ENCODE results near the gene CFAP107. TPM values are rescaled to one million over a fixed set of nuclear protein-coding genes. Genes with fewer than 3 reads are reported as not detected.

CFAP107 gene
- total and polyA plus RNA-seq, 2 experiments from 2014 or later, result 0.07 TPM; not detected in 1

DNA sequence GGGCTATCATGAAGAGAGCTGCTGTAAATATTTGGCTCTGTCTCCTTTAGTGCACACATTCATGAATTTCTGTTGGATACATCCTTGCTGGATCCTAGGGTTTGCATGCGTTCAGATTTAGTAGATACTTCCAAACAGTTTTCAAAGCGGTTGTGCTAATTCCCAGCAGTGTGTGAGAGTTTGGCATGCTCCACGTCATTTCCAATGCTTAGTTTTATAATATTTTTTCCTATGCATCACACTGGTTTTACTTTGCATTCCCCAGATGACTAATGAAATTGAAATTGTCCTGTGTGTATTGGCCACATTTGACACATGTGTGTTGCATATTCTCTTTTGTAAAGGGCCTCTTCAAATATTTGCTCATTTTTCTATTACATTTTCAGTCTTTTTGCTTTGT, 48.6 kb upstream of the CFAP107 start:
- Histone ChIP-seq H2AFZ (peak overlapping the region; percentile 63; the same call in 1 of the 2 replicates), H3K4me3 (no peak overlapping the region), H3K4me1 (ENCODE audit: insufficient read depth) (0 out of 2 replicates have a peak, but pooled peaks cover 7% of the 10 kb centered on the region), H3K36me3 (ENCODE audit: insufficient read depth) (no peaks in the 10 kb centered on the region), H3K4me2 (no peak overlapping the region), H4K20me1 (replicated peaks; ENCODE audit: insufficient read depth) (no peaks in the 10 kb centered on the region), H3K27me3 (ENCODE audit: insufficient read depth) (no peaks in the 10 kb centered on the region), H3K79me2 (replicated peaks; ENCODE audit: insufficient read depth) (no peaks in the 10 kb centered on the region), H3K27ac (ENCODE audit: low read depth) (no peak overlapping the region), H3F3A (replicated peaks; ENCODE audit: low read depth) (no peaks in the 10 kb centered on the region), H3K9me2 (ENCODE audit: insufficient read depth) (peaks cover 5% of the 10 kb centered on the region; the same call in 1 of the 2 replicates)
- H3K27me3 Mint-ChIP-seq (ENCODE audit: insufficient read depth, low read depth, poor library complexity), result no peaks in the 10 kb centered on the region
- no peak overlapping the region for H3K4me3 Mint-ChIP-seq
- ATAC-seq, result no peak
- TF ChIP-seq, protein P1, sequence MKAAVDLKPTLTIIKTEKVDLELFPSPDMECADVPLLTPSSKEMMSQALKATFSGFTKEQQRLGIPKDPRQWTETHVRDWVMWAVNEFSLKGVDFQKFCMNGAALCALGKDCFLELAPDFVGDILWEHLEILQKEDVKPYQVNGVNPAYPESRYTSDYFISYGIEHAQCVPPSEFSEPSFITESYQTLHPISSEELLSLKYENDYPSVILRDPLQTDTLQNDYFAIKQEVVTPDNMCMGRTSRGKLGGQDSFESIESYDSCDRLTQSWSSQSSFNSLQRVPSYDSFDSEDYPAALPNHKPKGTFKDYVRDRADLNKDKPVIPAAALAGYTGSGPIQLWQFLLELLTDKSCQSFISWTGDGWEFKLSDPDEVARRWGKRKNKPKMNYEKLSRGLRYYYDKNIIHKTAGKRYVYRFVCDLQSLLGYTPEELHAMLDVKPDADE (IDR thresholded peaks at IDR 0.05), result no peak
- TF ChIP-seq POLR2AphosphoS5 (IDR thresholded peaks at IDR 0.05; ENCODE audit: low read depth), result no peak
- TF ChIP-seq, protein P2, sequence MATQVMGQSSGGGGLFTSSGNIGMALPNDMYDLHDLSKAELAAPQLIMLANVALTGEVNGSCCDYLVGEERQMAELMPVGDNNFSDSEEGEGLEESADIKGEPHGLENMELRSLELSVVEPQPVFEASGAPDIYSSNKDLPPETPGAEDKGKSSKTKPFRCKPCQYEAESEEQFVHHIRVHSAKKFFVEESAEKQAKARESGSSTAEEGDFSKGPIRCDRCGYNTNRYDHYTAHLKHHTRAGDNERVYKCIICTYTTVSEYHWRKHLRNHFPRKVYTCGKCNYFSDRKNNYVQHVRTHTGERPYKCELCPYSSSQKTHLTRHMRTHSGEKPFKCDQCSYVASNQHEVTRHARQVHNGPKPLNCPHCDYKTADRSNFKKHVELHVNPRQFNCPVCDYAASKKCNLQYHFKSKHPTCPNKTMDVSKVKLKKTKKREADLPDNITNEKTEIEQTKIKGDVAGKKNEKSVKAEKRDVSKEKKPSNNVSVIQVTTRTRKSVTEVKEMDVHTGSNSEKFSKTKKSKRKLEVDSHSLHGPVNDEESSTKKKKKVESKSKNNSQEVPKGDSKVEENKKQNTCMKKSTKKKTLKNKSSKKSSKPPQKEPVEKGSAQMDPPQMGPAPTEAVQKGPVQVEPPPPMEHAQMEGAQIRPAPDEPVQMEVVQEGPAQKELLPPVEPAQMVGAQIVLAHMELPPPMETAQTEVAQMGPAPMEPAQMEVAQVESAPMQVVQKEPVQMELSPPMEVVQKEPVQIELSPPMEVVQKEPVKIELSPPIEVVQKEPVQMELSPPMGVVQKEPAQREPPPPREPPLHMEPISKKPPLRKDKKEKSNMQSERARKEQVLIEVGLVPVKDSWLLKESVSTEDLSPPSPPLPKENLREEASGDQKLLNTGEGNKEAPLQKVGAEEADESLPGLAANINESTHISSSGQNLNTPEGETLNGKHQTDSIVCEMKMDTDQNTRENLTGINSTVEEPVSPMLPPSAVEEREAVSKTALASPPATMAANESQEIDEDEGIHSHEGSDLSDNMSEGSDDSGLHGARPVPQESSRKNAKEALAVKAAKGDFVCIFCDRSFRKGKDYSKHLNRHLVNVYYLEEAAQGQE (IDR thresholded peaks at IDR 0.05; ENCODE audit: unreplicated experiment), result no peak
- no peak for TF ChIP-seq ZNF114 (CRISPR knock-in tag; IDR thresholded peaks at IDR 0.05)
- TF ChIP-seq, protein P3, sequence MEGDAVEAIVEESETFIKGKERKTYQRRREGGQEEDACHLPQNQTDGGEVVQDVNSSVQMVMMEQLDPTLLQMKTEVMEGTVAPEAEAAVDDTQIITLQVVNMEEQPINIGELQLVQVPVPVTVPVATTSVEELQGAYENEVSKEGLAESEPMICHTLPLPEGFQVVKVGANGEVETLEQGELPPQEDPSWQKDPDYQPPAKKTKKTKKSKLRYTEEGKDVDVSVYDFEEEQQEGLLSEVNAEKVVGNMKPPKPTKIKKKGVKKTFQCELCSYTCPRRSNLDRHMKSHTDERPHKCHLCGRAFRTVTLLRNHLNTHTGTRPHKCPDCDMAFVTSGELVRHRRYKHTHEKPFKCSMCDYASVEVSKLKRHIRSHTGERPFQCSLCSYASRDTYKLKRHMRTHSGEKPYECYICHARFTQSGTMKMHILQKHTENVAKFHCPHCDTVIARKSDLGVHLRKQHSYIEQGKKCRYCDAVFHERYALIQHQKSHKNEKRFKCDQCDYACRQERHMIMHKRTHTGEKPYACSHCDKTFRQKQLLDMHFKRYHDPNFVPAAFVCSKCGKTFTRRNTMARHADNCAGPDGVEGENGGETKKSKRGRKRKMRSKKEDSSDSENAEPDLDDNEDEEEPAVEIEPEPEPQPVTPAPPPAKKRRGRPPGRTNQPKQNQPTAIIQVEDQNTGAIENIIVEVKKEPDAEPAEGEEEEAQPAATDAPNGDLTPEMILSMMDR (conservative IDR thresholded peaks at IDR 0.05; ENCODE audit: low read depth in 2 of 2), result no peak
- no peak for TF ChIP-seq STAT1 (IDR thresholded peaks at IDR 0.05; ENCODE audit: unreplicated experiment)
- no peak for TF ChIP-seq EZH2 (IDR thresholded peaks at IDR 0.05; ENCODE audit: low read depth, unreplicated experiment)
- no peak for TF ChIP-seq CREB1 (CRISPR knock-in tag; IDR thresholded peaks at IDR 0.05; ENCODE audit: low read depth)
- TF ChIP-seq, protein P4, sequence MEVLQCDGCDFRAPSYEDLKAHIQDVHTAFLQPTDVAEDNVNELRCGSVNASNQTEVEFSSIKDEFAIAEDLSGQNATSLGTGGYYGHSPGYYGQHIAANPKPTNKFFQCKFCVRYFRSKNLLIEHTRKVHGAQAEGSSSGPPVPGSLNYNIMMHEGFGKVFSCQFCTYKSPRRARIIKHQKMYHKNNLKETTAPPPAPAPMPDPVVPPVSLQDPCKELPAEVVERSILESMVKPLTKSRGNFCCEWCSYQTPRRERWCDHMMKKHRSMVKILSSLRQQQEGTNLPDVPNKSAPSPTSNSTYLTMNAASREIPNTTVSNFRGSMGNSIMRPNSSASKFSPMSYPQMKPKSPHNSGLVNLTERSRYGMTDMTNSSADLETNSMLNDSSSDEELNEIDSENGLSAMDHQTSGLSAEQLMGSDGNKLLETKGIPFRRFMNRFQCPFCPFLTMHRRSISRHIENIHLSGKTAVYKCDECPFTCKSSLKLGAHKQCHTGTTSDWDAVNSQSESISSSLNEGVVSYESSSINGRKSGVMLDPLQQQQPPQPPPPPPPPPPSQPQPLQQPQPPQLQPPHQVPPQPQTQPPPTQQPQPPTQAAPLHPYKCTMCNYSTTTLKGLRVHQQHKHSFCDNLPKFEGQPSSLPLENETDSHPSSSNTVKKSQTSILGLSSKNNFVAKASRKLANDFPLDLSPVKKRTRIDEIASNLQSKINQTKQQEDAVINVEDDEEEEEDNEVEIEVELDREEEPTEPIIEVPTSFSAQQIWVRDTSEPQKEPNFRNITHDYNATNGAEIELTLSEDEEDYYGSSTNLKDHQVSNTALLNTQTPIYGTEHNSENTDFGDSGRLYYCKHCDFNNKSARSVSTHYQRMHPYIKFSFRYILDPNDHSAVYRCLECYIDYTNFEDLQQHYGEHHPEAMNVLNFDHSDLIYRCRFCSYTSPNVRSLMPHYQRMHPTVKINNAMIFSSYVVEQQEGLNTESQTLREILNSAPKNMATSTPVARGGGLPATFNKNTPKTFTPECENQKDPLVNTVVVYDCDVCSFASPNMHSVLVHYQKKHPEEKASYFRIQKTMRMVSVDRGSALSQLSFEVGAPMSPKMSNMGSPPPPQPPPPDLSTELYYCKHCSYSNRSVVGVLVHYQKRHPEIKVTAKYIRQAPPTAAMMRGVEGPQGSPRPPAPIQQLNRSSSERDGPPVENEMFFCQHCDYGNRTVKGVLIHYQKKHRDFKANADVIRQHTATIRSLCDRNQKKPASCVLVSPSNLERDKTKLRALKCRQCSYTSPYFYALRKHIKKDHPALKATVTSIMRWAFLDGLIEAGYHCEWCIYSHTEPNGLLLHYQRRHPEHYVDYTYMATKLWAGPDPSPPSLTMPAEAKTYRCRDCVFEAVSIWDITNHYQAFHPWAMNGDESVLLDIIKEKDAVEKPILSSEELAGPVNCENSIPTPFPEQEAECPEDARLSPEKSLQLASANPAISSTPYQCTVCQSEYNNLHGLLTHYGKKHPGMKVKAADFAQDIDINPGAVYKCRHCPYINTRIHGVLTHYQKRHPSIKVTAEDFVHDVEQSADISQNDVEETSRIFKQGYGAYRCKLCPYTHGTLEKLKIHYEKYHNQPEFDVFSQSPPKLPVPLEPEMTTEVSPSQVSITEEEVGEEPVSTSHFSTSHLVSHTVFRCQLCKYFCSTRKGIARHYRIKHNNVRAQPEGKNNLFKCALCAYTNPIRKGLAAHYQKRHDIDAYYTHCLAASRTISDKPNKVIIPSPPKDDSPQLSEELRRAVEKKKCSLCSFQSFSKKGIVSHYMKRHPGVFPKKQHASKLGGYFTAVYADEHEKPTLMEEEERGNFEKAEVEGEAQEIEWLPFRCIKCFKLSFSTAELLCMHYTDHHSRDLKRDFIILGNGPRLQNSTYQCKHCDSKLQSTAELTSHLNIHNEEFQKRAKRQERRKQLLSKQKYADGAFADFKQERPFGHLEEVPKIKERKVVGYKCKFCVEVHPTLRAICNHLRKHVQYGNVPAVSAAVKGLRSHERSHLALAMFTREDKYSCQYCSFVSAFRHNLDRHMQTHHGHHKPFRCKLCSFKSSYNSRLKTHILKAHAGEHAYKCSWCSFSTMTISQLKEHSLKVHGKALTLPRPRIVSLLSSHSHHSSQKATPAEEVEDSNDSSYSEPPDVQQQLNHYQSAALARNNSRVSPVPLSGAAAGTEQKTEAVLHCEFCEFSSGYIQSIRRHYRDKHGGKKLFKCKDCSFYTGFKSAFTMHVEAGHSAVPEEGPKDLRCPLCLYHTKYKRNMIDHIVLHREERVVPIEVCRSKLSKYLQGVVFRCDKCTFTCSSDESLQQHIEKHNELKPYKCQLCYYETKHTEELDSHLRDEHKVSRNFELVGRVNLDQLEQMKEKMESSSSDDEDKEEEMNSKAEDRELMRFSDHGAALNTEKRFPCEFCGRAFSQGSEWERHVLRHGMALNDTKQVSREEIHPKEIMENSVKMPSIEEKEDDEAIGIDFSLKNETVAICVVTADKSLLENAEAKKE (CRISPR knock-in tag; IDR thresholded peaks at IDR 0.05), result no peak
- no peak for TF ChIP-seq ZNF331 (CRISPR knock-in tag; IDR thresholded peaks at IDR 0.05; ENCODE audit: low read depth)
- no peak for TF ChIP-seq JUNB (IDR thresholded peaks at IDR 0.05; ENCODE audit: unreplicated experiment)
- TF ChIP-seq EZH2phosphoT487 (IDR thresholded peaks at IDR 0.05; ENCODE audit: unreplicated experiment), result no peak
- no peak for TF ChIP-seq NANOG (IDR thresholded peaks at IDR 0.05; ENCODE audit: borderline replicate concordance)
- peaks cover 12% of the 10 kb centered on the region for H3K9me3 Mint-ChIP-seq
- DNase-seq (ENCODE audit: low spot score), result no peak
- H3K27ac Mint-ChIP-seq, result no peak overlapping the region
- H3K36me3 Mint-ChIP-seq (ENCODE audit: low read depth), result peaks cover 3% of the 10 kb centered on the region; the same call in 2 of the 3 replicates
- H3K4me1 Mint-ChIP-seq, result no peaks in the 10 kb centered on the region
